Epithelial cell of proximal tubule (primary cell): ENCODE results near the gene NKAIN4. TPM values are rescaled to one million over a fixed set of nuclear protein-coding genes. Genes with fewer than 3 reads are reported as not detected.

Experiments
- DNase-seq: peaks from one replicate; pipeline ENCODE4 v3.0.0-alpha.2; 2011; ENCODE audit warnings: low read depth
- H3K4me3 ChIP-seq: 2 replicates; pipeline ENCODE4 v1.5.1; 2011; ENCODE audit warnings: low read depth, mild to moderate bottlenecking, low read length
- CTCF ChIP-seq: conservative IDR thresholded peaks from 2 replicates; pipeline ENCODE4 v1.5.1; 2012; ENCODE audit warnings: low read depth, mild to moderate bottlenecking, low read length
- total RNA-seq: library from RNA; depleted of rRNA; stranded (reverse); fragments of >200 nt; gene quantifications from 2 replicates; pipeline ENCODE4 v1.2.3, GENCODE V29; 2015

The NKAIN4 gene
- total RNA-seq, 1 donor from 2014 or later: 4.0 TPM

GRCh38 chr20:63292904-63293303 lies 38.6 kb upstream of the NKAIN4 start, which contains the start of gene COL20A1:
TSS of gene COL20A1 (plus strand) at chr20:63293186. CDS start at chr20:63295108, 1,922 bp downstream.
- H3K4me3 ChIP-seq: no peak within 1 kb of the TSS
- no peak for DNase-seq
- TF ChIP-seq CTCF: no peak

DNA sequence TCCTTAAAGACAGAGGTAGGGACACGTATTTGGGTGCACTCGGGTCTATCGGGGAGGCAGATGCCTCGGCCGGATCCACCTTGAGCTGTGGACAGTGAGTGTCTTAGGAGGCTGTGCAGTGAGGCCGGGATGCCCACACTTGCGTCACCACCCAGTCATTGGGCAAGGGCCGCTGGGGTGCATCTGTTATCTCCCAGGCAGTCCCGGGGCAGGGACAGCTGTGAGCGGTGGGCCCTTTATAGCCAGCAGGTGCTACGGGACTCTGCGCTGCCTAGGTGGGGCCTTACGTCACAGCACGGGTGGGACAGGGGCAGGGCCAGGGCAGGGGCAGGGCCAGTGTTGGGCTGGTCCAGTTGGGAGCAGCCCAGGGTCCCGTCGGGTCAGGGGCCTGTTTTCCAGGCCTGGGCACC lies 38.0 kb upstream of the NKAIN4 start:
- TF ChIP-seq CTCF: no peak
- no peak for DNase-seq
- no peak overlapping the region for H3K4me3 ChIP-seq

- no peak overlapping the region for H3K4me3 ChIP-seq
- no peak for TF ChIP-seq CTCF
- DNase-seq: no peak
Observed at GRCh38 chr20:63291811-63292210, 37.5 kb upstream of the NKAIN4 start.

- H3K4me3 ChIP-seq: no peak overlapping the region
- TF ChIP-seq CTCF: peak; percentile 59
- DNase-seq: no peak
Observed at GRCh38 chr20:63290677-63291472, 36.6 kb upstream of the NKAIN4 start.

- DNase-seq: no peak
- TF ChIP-seq CTCF: no peak
- H3K4me3 ChIP-seq: no peak overlapping the region
Observed at GRCh38 chr20:63290136-63290676, 35.9 kb upstream of the NKAIN4 start.

GRCh38 chr20:63289311-63290135 lies 35.3 kb upstream of the NKAIN4 start:
- no peak overlapping the region for H3K4me3 ChIP-seq
- no peak for TF ChIP-seq CTCF
- DNase-seq: no peak
